Spleen (tissue), 7 donors: Measurements from ENCODE around the gene MKNK1.

ENCODE experiments used
- CTCF ChIP-seq, 11 experiments: fragments of 200-600 bp in 7 of 11; fragments of 450-650 bp in 4 of 11; sonication (generic) in 4 of 11; IDR thresholded peaks in 8 of 11; conservative IDR thresholded peaks in 3 of 11; 1 replicate in 7 of 11; 2 replicates in 4 of 11; pipeline versions ENCODE4 v1.4.0 to v1.8.0; 2016 to 2021; ENCODE audit warnings: antibody characterized with exemption in 11 of 11, inconsistent platforms in 4 of 11, mild to moderate bottlenecking in 1 of 11
- POLR2AphosphoS5 ChIP-seq, 3 donors: sonication (generic); formaldehyde crosslinking; IDR thresholded peaks; one replicate each; pipeline ENCODE4 v1.5.1; 2017; ENCODE audit warnings: antibody characterized with exemption in 3 of 3
- donor health status: DM: no; HTN: no; CAD: no; lungs with moderate emphysema.
- donor health status: DM: no; HTN: no; CAD: no.
- donor health status: DM: no; HTN: no; CAD: no.

- TF ChIP-seq CTCF (IDR thresholded peaks at IDR 0.05 in 8 of 11, conservative IDR thresholded peaks at IDR 0.05 in 3 of 11) (no peak), POLR2AphosphoS5 (IDR thresholded peaks at IDR 0.05) (no peak)
These were observed 19.9 kb upstream of the MKNK1 start for GRCh38 chr1:46623743-46624644.
